GM18511 (cell line): ENCODE results near the gene CAMSAP2.

ENCODE experiments used
- ATAC-seq: cut with Tn5 transposase; IDR thresholded peaks from one replicate; pipeline ENCODE4 v1.9.1; 2021; ENCODE audit warnings: mild to moderate bottlenecking, moderate library complexity; ENCODE audit not compliant: unreplicated experiment

Gene CAMSAP2

GRCh38 chr1:200895801-200896530 lies 157.3 kb downstream of the CAMSAP2 start:
- peak; percentile 76 for ATAC-seq

- ATAC-seq, result no peak
Observed at GRCh38 chr1:200896531-200897196, 158.0 kb downstream of the CAMSAP2 start.

- ATAC-seq, result no peak
Observed at GRCh38 chr1:200897259-200897658, 158.6 kb downstream of the CAMSAP2 start.

- no peak for ATAC-seq
Observed at GRCh38 chr1:200899015-200899386, 160.3 kb downstream of the CAMSAP2 start.

- no peak for ATAC-seq
Observed at GRCh38 chr1:200899451-200899915, 160.8 kb downstream of the CAMSAP2 start.

- no peak for ATAC-seq
Observed at GRCh38 chr1:200899954-200900867, 161.5 kb downstream of the CAMSAP2 start.

- ATAC-seq, result no peak
Observed at GRCh38 chr1:200900877-200901276, 162.2 kb downstream of the CAMSAP2 start.

- ATAC-seq, result no peak
Observed at GRCh38 chr1:200901350-200901749, 162.7 kb downstream of the CAMSAP2 start.

- no peak for ATAC-seq
Observed at GRCh38 chr1:200901796-200902444, 163.2 kb downstream of the CAMSAP2 start.

GRCh38 chr1:200903793-200904192 lies 165.1 kb downstream of the CAMSAP2 start:
- no peak for ATAC-seq

GRCh38 chr1:200904772-200905171 lies 166.1 kb downstream of the CAMSAP2 start:
- ATAC-seq, result no peak

GRCh38 chr1:200905411-200906052 lies 166.8 kb downstream of the CAMSAP2 start:
- ATAC-seq, result peak; percentile 43

- no peak for ATAC-seq
Observed at GRCh38 chr1:200906491-200906890, 167.8 kb downstream of the CAMSAP2 start.

GRCh38 chr1:200907611-200908097 lies 169.0 kb downstream of the CAMSAP2 start:
- ATAC-seq, result peak; percentile 64

- no peak for ATAC-seq
Observed at GRCh38 chr1:200908191-200908868, 169.6 kb downstream of the CAMSAP2 start.

- ATAC-seq, result peak; percentile 17
Observed at GRCh38 chr1:200909071-200909470, 170.4 kb downstream of the CAMSAP2 start.

GRCh38 chr1:200909757-200910239 lies 171.1 kb downstream of the CAMSAP2 start:
- ATAC-seq, result peak; percentile 54
